HFF-Myc (cell line): Measurements from ENCODE around the gene MARS1.

Experiments
- DNase-seq: peaks from one replicate; pipeline ENCODE4 v3.0.0-alpha.2; 2011; ENCODE audit warnings: low read depth; ENCODE audit errors: extremely low read depth
- H3K4me3 ChIP-seq: replicated peaks from 2 replicates; pipeline ENCODE4 v1.5.1; 2011; ENCODE audit warnings: low read depth, mild to moderate bottlenecking, control low read depth, low read length
- TF ChIP-seq, protein P1 (sequence below): IDR thresholded peaks from 2 replicates; pipeline ENCODE4 v1.5.1; 2012; ENCODE audit warnings: mild to moderate bottlenecking, low read depth, low read length, control low read depth; ENCODE audit errors: missing control alignments

Gene MARS1

DNA sequence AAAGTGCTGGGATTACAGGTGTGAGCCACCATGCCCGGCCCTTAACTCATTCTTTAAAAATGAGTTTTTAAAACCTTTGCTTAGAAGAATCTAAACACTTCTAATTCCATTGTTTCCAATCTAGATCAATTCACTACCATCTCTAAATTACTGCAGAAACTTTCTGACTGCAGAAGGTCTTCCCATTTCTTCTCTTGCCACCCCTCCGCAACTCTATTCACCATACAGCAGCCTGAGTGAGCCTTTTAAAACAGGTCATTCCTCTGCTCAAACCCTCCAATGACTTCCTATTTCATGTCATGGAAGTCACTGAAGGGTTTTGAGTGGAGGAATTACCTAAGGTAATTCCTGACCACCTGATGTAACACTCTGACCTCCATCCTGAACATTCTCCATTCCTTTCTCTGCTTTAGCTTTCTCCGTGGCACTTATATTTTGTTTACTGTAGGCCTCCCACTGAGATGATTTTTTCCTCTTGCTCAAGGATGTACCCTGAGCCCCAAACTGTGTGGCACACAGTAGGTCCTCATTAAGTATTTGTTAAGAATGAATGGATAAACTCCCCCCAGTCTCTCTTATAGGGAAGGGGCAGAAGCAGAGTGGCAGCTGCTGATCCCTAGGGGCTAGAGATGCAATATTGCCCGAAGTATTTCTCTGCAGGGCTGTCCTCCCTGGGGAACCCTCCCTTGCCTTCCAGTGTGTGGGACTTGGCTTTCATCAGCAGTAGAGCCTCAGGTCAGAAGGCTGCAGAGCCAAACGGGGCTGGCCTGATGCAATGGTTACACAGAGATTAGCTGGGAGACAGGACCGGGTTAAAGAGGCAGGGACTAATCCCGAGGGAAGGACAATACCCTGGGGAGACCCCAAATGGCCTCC is 31.3 kb downstream of the MARS1 start:
- TF ChIP-seq, protein P1, sequence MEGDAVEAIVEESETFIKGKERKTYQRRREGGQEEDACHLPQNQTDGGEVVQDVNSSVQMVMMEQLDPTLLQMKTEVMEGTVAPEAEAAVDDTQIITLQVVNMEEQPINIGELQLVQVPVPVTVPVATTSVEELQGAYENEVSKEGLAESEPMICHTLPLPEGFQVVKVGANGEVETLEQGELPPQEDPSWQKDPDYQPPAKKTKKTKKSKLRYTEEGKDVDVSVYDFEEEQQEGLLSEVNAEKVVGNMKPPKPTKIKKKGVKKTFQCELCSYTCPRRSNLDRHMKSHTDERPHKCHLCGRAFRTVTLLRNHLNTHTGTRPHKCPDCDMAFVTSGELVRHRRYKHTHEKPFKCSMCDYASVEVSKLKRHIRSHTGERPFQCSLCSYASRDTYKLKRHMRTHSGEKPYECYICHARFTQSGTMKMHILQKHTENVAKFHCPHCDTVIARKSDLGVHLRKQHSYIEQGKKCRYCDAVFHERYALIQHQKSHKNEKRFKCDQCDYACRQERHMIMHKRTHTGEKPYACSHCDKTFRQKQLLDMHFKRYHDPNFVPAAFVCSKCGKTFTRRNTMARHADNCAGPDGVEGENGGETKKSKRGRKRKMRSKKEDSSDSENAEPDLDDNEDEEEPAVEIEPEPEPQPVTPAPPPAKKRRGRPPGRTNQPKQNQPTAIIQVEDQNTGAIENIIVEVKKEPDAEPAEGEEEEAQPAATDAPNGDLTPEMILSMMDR, result no peak
- peak overlapping the region; percentile 69 for H3K4me3 ChIP-seq
- DNase-seq, result no peak

DNA sequence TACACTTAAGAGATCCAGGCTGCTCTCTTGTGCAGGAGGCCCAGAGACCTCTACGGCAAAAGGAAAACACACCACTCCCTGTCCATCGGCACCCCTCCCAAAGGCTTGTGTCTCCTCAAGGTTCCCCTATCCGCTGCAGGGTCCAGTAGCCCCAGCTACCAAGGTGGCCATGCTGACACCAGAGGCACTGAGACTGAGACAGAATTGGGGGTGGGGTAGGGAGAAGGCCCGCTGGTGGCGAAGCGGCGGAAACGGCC is 31.9 kb downstream of the MARS1 start:
- no peak for DNase-seq
- TF ChIP-seq, protein P1, result no peak
- peak overlapping the region; percentile 69 for H3K4me3 ChIP-seq

DNA sequence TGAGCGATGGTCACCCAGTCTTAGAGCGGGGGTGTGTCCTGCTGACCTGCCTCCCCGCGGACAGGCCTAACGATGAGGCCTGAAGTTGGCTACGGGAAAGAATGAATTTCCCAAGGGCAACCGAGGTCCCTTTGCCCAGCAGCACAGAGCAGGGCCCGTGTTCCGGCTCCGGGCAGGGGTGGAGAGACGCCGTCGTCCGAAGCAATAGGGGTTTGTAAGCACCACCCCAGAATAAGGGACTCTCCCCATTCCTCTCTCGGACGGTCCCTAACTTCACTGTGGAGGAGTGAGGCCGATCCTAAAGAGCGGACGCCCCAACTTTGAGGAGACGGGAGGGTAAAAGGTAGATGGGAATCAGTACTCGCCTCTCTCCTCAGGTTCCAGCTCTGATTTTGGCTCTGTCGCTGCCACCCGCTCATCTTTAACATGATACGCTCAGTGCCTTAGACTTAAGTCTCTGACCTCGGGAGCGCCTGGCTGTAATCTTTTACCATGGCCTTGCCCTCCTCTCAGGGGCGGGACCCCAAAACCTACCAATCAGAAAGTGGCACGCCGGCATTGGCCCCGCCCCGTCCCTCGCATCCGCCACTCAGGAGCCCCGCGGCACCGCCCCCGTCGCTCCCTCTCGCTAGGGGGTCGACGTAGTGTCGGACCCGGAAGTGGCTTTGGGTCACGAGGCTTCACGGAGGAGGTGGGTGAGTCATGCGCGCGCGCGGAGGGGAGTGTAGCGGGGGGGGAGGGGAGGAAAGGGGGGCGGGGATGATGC is 32.4 kb downstream of the MARS1 start, which contains the start of gene DDIT3:
Gene DDIT3 (minus strand): TSS at position 462 of the 766 bp plus-strand sequence. CDS start 3,108 bp downstream, outside the sequence.
- peak within 1 kb of the TSS; percentile 69 for H3K4me3 ChIP-seq
- TF ChIP-seq, protein P1, result no peak
- peak; percentile 90 for DNase-seq

DNA sequence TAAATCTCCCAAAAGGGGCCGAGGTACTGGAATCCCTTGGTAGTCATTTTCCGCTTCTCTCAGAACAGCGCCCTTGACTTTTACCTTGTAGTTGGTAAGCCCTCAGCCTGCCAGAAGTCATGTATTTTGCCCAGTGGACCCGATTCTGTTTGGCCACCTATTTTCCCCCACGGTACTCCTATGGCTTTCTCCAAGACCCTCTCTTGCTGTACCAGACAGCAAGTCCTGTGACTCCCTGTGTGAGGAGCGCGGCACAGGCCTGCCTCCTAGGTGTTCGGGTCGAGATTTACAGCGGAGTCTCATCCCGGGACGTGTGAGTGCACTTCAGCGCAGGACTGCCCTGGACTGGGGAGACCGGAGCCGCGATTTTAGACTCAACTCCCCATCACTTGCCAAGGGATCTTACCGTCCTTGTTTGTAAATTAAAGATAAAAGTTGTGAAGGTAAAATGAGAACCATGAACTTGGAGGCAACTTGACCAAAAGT is 33.7 kb downstream of the MARS1 start:
- H3K4me3 ChIP-seq, result peak overlapping the region; percentile 67
- no peak for DNase-seq
- TF ChIP-seq, protein P1, result no peak

DNA sequence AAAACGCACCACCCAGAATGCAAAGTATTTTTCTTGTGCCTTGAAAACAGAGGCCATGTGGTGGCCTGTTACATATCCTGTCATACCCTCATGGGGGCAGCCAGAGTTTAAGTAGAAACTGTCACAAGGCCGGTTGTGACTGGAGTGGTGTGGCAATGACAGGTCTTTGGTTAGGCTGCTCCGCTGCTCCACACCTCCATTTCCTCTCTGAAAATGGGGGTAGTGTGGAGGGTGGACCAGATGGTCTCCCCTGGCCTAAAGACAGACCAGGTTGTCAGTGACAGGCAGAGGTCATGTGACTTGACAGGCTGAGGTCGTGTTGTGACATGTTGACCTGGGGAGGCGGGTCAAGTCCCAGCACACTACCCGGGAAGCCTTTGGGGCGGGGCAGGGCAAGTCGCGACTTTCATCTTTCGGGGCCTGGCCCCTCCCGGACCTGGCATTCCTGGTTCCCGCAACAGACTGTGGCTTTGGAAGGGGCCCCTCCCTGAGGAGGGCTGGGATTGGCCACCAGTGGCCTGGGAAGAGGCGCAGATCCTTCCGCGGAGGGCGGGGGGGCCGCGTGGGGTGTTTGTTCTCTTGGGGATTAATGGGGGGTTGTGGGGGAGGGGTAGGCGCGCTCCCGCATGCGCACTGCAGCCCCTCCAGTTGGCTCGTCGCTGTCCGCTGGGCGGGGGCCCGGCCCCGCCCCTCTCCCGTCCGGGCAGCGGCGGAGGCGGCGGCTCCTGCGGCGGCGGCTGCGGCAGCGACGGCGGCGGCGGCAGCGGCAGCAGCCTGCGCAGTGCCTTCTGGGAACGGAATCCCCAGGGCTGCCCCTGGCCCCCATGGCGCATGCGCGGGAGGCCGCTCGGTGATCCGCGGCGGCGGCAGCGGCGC is 34.4 kb downstream of the MARS1 start, which contains the start of gene MBD6:
Gene MBD6 (plus strand): TSS at position 814 of the 876 bp plus-strand sequence. CDS start 1,480 bp downstream, outside the sequence.
- TF ChIP-seq, protein P1, result no peak
- peak; percentile 75 for DNase-seq
- peak within 1 kb of the TSS; percentile 67 for H3K4me3 ChIP-seq

DNA sequence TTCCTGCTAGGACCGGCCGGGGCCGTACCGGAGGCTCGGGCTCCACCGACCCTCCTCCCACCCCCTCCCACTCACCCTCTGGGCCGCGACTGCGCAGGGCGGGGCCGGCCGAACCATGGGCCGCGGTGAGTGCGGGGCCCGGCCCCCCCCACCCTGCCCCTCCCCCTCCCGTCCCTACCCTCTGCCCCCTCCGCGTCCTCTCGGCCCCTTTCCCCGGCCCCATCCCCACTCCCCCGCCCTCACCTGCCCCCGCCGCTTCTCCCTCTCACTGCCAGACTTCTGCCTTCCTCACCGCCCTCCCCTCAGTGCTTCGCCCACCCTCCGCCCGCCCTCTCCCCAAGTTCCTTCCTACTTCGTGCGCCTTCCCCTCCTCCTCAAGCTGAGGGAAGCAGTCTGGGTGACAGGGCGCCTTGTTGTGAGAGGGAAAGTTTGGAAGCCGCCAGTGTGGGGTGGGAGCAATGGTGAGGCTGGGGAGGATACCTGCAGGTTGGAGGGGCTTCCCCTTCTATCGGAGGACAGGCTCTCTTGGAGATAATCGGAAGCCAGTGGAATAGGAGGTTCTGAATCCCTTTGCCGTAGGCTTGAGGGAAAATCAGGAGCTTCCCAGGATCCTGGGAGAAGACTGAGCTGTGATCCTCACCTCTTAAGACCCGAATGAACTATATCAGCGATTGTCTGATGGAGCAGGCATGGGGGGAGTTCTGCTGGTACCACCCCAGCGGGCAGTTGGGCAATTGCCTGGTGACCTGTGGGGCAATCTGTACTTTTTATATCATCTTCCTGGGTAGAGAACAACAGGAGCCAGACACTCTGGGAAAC is 35.2 kb downstream of the MARS1 start:
- TF ChIP-seq, protein P1, result no peak
- no peak for DNase-seq
- H3K4me3 ChIP-seq, result peak overlapping the region; percentile 67
